ENCODE results near the gene ZNF860. TPM values are rescaled to one million over a fixed set of nuclear protein-coding genes. Genes with fewer than 3 reads are reported as not detected.

ZNF860 gene
- total and polyA plus RNA-seq, 2 of the 4 experiments (the other 2 are of a cell fraction) = 0.18 to 0.26 TPM

GRCh38 chr3:31947671-31948091 is 33.9 kb upstream of the ZNF860 start:
- no peak overlapping the region for H3K27ac ChIP-seq (ENCODE audit: insufficient read depth, low read length)
- DNase-seq = no peak
- no peak overlapping the region for H3K56ac ChIP-seq (ENCODE audit: extremely low read depth, insufficient read depth, low read length)
- no peak overlapping the region for H3K4me2 ChIP-seq (ENCODE audit: low read depth, low read length)
- no peak for TF ChIP-seq FOS (IDR thresholded peaks at IDR 0.05; ENCODE audit: low read depth, low read length)
- TF ChIP-seq SMC3 (IDR thresholded peaks at IDR 0.05; ENCODE audit: low read depth, low read length) = no peak
- no peak for TF ChIP-seq CHD1 (IDR thresholded peaks at IDR 0.05; ENCODE audit: low read depth, low read length)
- TF ChIP-seq NFE2L2 (IDR thresholded peaks at IDR 0.05; ENCODE audit: low read depth, low read length) = no peak
- TF ChIP-seq MXI1 (IDR thresholded peaks at IDR 0.05; ENCODE audit: borderline replicate concordance, low read depth, low read length) = no peak
- TF ChIP-seq MAFK (IDR thresholded peaks at IDR 0.05; ENCODE audit: low read depth, low read length) = no peak
- no peak for TF ChIP-seq BHLHE40 (IDR thresholded peaks at IDR 0.05; ENCODE audit: low read depth, low read length)
- TF ChIP-seq MAZ (IDR thresholded peaks at IDR 0.05; ENCODE audit: borderline replicate concordance, low read depth, low read length) = no peak
- TF ChIP-seq CTCF (conservative IDR thresholded peaks at IDR 0.05; ENCODE audit: low read depth, low read length) = no peak
- TF ChIP-seq, protein P1, sequence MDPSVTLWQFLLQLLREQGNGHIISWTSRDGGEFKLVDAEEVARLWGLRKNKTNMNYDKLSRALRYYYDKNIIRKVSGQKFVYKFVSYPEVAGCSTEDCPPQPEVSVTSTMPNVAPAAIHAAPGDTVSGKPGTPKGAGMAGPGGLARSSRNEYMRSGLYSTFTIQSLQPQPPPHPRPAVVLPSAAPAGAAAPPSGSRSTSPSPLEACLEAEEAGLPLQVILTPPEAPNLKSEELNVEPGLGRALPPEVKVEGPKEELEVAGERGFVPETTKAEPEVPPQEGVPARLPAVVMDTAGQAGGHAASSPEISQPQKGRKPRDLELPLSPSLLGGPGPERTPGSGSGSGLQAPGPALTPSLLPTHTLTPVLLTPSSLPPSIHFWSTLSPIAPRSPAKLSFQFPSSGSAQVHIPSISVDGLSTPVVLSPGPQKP (IDR thresholded peaks at IDR 0.05; ENCODE audit: borderline replicate concordance, low read depth, low read length) = no peak
- TF ChIP-seq POLR2A (IDR thresholded peaks at IDR 0.05; ENCODE audit: low read depth, low read length) = no peak
- no peak for TF ChIP-seq RAD21 (IDR thresholded peaks at IDR 0.05; ENCODE audit: low read length)
- H2BK120ac ChIP-seq (ENCODE audit: low read depth, low read length) = no peak overlapping the region
- H3K79me1 ChIP-seq (ENCODE audit: low read depth in 1 of 2, low read length in 2 of 2) = peaks cover 4 to 9% of the 10 kb centered on the region in 2 experiments; a peak in 1 of 4 replicates
- no peak overlapping the region for H3K18ac ChIP-seq (ENCODE audit: low read depth, low read length)
- no peak overlapping the region for H4K5ac ChIP-seq (ENCODE audit: low read depth, low read length)
- no peak overlapping the region for H3K9ac ChIP-seq (ENCODE audit: low read depth, low read length)
- H3K36me3 ChIP-seq (ENCODE audit: control insufficient read depth, insufficient read depth, low read length) = no peaks in the 10 kb centered on the region
- ATAC-seq (ENCODE audit: low read depth) = no peak
- H3K9me1 ChIP-seq (ENCODE audit: insufficient read depth, low read length) = peaks cover 3% of the 10 kb centered on the region; the same call in 1 of the 2 replicates
- dilution Hi-C loops (cut with HindIII; ENCODE audit: low sequenced_read_pairs, unreplicated experiment) (no loop called here), intact Hi-C loops (cut with micrococcal nuclease) (no loop called here), in situ Hi-C loops (cut with MboI; ENCODE audit: low sequenced_read_pairs) (no loop called here)
- no peaks in the 10 kb centered on the region for H3K27me3 ChIP-seq (ENCODE audit: control insufficient read depth, insufficient read depth, low read length)
- H3K14ac ChIP-seq (replicated peaks; ENCODE audit: low read depth, low read length) = no peak overlapping the region
- no peak overlapping the region for H4K8ac ChIP-seq (ENCODE audit: low read depth in 2 of 2, low read length in 2 of 2)
- H4K91ac ChIP-seq (ENCODE audit: insufficient read depth, low read depth, low read length) = no peak overlapping the region
- peaks cover 3% of the 10 kb centered on the region; the same call in 1 of the 2 replicates for H3K9me3 ChIP-seq (ENCODE audit: control insufficient read depth, insufficient read depth, low read length)
- no peak overlapping the region for H3K4me3 ChIP-seq (ENCODE audit: insufficient read depth, low read depth, low read length)
- H3K4me1 ChIP-seq (ENCODE audit: control insufficient read depth, insufficient read depth, low read length) = peaks cover 3% of the 10 kb centered on the region
- no peak overlapping the region for H2BK5ac ChIP-seq (ENCODE audit: low read depth, low read length, poor library complexity, severe bottlenecking)
- ChIA-PET CTCF (no interaction called here), POLR2A (ENCODE audit: unreplicated experiment) (no interaction called here)
- H2AFZ ChIP-seq (replicated peaks; ENCODE audit: low read length, poor library complexity) = no peak overlapping the region
- no peak overlapping the region for H2AK5ac ChIP-seq (ENCODE audit: low read depth, low read length)
- BruUV-seq (replicated peaks) = no TSS peak
- no peak overlapping the region for H3K4ac ChIP-seq (ENCODE audit: low read depth, low read length)
- H2AK9ac ChIP-seq (replicated peaks; ENCODE audit: low read depth, low read length, poor library complexity) = no peak overlapping the region
- 77% methylated on average over 3 of the region's 6 CpGs; no CpG with 5 or more reads in 1 of the 2 experiments for WGBS, 2 experiments (ENCODE audit: extremely low coverage in 2 of 2, insufficient read length in 1 of 2)
- H4K20me1 ChIP-seq (ENCODE audit: insufficient read depth, low read length) = no peaks in the 10 kb centered on the region
- H2BK15ac ChIP-seq (ENCODE audit: low read depth, low read length) = no peak overlapping the region
- H2BK20ac ChIP-seq (ENCODE audit: low read depth, low read length) = no peak overlapping the region
- H3K23ac ChIP-seq (ENCODE audit: low read depth, low read length) = no peak overlapping the region

Measured in IMR-90 (cell line).